ENCODE results near the gene KIAA1549.

DNA sequence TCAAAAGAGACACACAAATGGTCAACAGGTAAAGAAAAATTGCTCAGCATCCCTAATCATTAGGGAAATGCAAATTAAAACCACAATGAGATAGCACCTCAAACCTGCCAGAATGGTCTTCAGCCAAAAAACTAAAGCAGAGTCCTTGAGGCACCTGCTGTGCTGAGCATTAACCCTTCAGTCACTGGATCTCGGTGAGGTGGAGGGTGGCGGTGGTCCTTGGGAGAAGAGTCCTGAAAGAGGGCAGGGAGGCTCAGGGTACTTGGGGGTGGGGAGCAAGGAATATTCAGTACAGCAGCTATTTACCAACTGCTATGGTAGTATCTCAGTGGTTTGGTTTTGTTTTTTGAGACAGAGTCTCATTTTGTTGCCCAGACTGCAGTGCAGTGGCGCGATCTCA is 7.1 kb downstream of the KIAA1549 start:
- TF ChIP-seq CTCF (IDR thresholded peaks at IDR 0.05) (no peak), POLR2A (IDR thresholded peaks at IDR 0.05) (no peak)

Data from lower leg skin (tissue), 3 donors.